GM12878 (cell line): ENCODE data around the gene CKB. TPM values are rescaled to one million over a fixed set of nuclear protein-coding genes. Genes with fewer than 3 reads are reported as not detected.

Experiments
- ATAC-seq: fragments of 200-7000 bp; cut with Tn5 transposase; 3 replicates; pipeline ENCODE4 v1.9.1; 2020; ENCODE audit warnings: mild to moderate bottlenecking, moderate library complexity
- BruUV-seq: library from RNA; stranded (reverse); fragments of 400-500 nt; replicated peaks from 2 replicates; lab custom pipeline; 2021; lab: Mats Ljungman, UMichigan
- CTCF ChIA-PET: fragments of 300-600 bp; sonication (Branson Sonifier 250); formaldehyde crosslinking; extraction: SDS; loops from one replicate; lab custom pipeline; 2021; ENCODE audit warnings: inconsistent platforms; lab: Yijun Ruan, JAX
- POLR2A ChIA-PET: fragments of 350-600 bp; formaldehyde crosslinking; extraction: SDS; loops from one replicate; lab custom pipeline; 2021; ENCODE audit warnings: inconsistent platforms; lab: Charles Lee
- RAD21 ChIA-PET: fragments of 300-600 bp; sonication (Branson Sonifier 250); formaldehyde crosslinking; loops from one replicate; lab custom pipeline; 2023; ENCODE audit warnings: antibody characterized with exemption; ENCODE audit not compliant: unreplicated experiment; lab: Charles Lee
- SMC1A ChIA-PET: fragments of 300-600 bp; sonication (Branson Sonifier 250); formaldehyde crosslinking; loops from one replicate; lab custom pipeline; 2023; ENCODE audit not compliant: unreplicated experiment, uncharacterized antibody; lab: Charles Lee
- DNase-seq: peaks from one replicate; pipeline ENCODE4 v3.0.0-alpha.2; 2011; ENCODE audit warnings: low read depth, low spot score
- FAIRE-seq: peaks from 3 replicates; lab custom pipeline; 2011; peaks lifted over from hg19 to GRCh38; lab: Jason Lieb, UNC
- H2AFZ ChIP-seq: 2 replicates; pipeline ENCODE4 v1.6.0; 2011; ENCODE audit warnings: low read depth, low read length, control low read depth; ENCODE audit not compliant: control insufficient read depth
- H3K27ac ChIP-seq: 2 replicates; pipeline ENCODE4 v1.5.1; 2011; ENCODE audit warnings: control low read depth; ENCODE audit not compliant: control insufficient read depth, insufficient read depth
- H3K27me3 ChIP-seq, 2 experiments: replicated peaks in 1 of 2; 2 replicates each; pipeline versions ENCODE4 v1.6.0 to v1.6.1; 2011; ENCODE audit warnings: low read length in 1 of 2; ENCODE audit not compliant: control insufficient read depth in 2 of 2, insufficient read depth in 2 of 2
- H3K36me3 ChIP-seq, 2 experiments: 2 replicates each; pipeline ENCODE4 v1.5.1; 2011; ENCODE audit warnings: low read length in 1 of 2; ENCODE audit not compliant: control insufficient read depth in 2 of 2, insufficient read depth in 2 of 2
- H3K4me1 ChIP-seq: 2 replicates; pipeline ENCODE4 v1.6.1; 2011; ENCODE audit warnings: mild to moderate bottlenecking, low read length, moderate library complexity, mixed read lengths; ENCODE audit not compliant: control insufficient read depth, insufficient read depth
- H3K4me2 ChIP-seq: 2 replicates; pipeline ENCODE4 v1.6.0; 2011; ENCODE audit warnings: control low read depth; ENCODE audit not compliant: control insufficient read depth, insufficient read depth
- H3K4me3 ChIP-seq: fragments of 200-600 bp; sonication (generic); 2 replicates; pipeline ENCODE4 v1.5.1; 2016
- H3K79me2 ChIP-seq: 2 replicates; pipeline ENCODE4 v1.6.0; 2011; ENCODE audit warnings: low read length; ENCODE audit not compliant: control insufficient read depth, insufficient read depth
- H3K9ac ChIP-seq: 2 replicates; pipeline ENCODE4 v1.8.0; 2011; ENCODE audit warnings: low read length, control low read depth, mixed read lengths; ENCODE audit not compliant: control insufficient read depth, insufficient read depth
- H3K9me3 ChIP-seq: replicated peaks from 3 replicates; pipeline ENCODE4 v1.5.1; 2011; ENCODE audit warnings: mild to moderate bottlenecking, low read length; ENCODE audit not compliant: control insufficient read depth, insufficient read depth
- H4K20me1 ChIP-seq: 2 replicates; pipeline ENCODE4 v1.6.0; 2011; ENCODE audit not compliant: control insufficient read depth, insufficient read depth
- CBX5 ChIP-seq: sonication (generic); IDR thresholded peaks from 2 replicates; pipeline ENCODE4 v1.6.1; 2016; ENCODE audit warnings: low read depth, moderate library complexity, mild to moderate bottlenecking, inconsistent platforms
- EGR1 ChIP-seq, 2 experiments: IDR thresholded peaks; 1 replicate in 1 of 2; 2 replicates in 1 of 2; pipeline ENCODE4 v1.6.1; 2011 to 2012; ENCODE audit warnings: low read depth in 2 of 2, low read length in 2 of 2, borderline replicate concordance in 1 of 2, mild to moderate bottlenecking in 1 of 2, moderate library complexity in 1 of 2
- FOXK2 ChIP-seq: fragments of 450-650 bp; IDR thresholded peaks from 2 replicates; pipeline ENCODE4 v1.6.1; 2017; ENCODE audit warnings: mild to moderate bottlenecking, moderate library complexity
- NRF1 ChIP-seq: conservative IDR thresholded peaks from 2 replicates; pipeline ENCODE4 v1.6.1; 2011; ENCODE audit warnings: mild to moderate bottlenecking, low read depth, low read length, improper control_type of control experiment
- POLR2AphosphoS2 ChIP-seq: IDR thresholded peaks from 2 replicates; pipeline ENCODE4 v1.6.1; 2011; ENCODE audit warnings: low read depth, mild to moderate bottlenecking, low read length, improper control_type of control experiment, moderate library complexity
- RAD51 ChIP-seq: fragments of 450-650 bp; IDR thresholded peaks from 2 replicates; pipeline ENCODE4 v1.6.1; 2016; ENCODE audit warnings: moderate library complexity, mild to moderate bottlenecking, inconsistent platforms
- ZBED1 ChIP-seq: IDR thresholded peaks from 2 replicates; pipeline ENCODE4 v1.6.1; 2016; ENCODE audit warnings: borderline replicate concordance
- ZZZ3 ChIP-seq: IDR thresholded peaks from 2 replicates; pipeline ENCODE4 v1.6.1; 2011; ENCODE audit warnings: low read depth; ENCODE audit not compliant: control insufficient read depth, insufficient read length
- WGBS: methylation state at CpG from one replicate; pipeline ENCODE4 v1.1.6; 2016; ENCODE audit warnings: low lambda C conversion rate; ENCODE audit not compliant: insufficient replicate concordance, insufficient coverage; ENCODE audit errors: missing lambda C conversion rate; 5-methylcytosine and 5-hydroxymethylcytosine counted together
- in situ Hi-C: fragments of 300-500 bp; cut with MboI; formaldehyde crosslinking; loops from 9 replicates; pipeline ENCODE4 v1.14.3; 2018; ENCODE audit warnings: mixed read lengths
- intact Hi-C: fragments of 100-400 bp; cut with micrococcal nuclease; formaldehyde crosslinking; loops from one replicate; pipeline ENCODE4 v1.14.2; 2022; ENCODE audit not compliant: unreplicated experiment
- polyA plus RNA-seq, 11 experiments: library from polyadenylated mRNA; depleted of rRNA in 4 of 11; unstranded in 6 of 11; stranded (reverse) in 5 of 11; fragments of >200 nt; fragmentation: Nextera tagmentation in 4 of 11; fragmentation: Illumina TruSeq in 1 of 11; extraction: Ambion mirVana in 4 of 11; extraction: Trizol in 1 of 11; gene quantifications; 1 replicate in 1 of 11; 2 replicates in 10 of 11; pipeline versions ENCODE4 v1.2.1 to v1.2.3, GENCODE V29; 2011 to 2016; ENCODE audit warnings: inconsistent platforms in 2 of 11, missing spikeins in 2 of 11, low read depth in 1 of 11
- total RNA-seq, 4 experiments: library from RNA; depleted of rRNA in 3 of 4; stranded (reverse); fragments of >200 nt in 3 of 4; fragmentation: Illumina TruSeq in 1 of 4; extraction: Trizol in 1 of 4; gene quantifications; 2 replicates each; pipeline versions ENCODE4 v1.2.1 to v1.2.3, GENCODE V29; 2013 to 2021
- TF ChIP-seq, protein P1 (sequence below), 3 experiments: IDR thresholded peaks in 2 of 3; conservative IDR thresholded peaks in 1 of 3; 2 replicates each; pipeline ENCODE4 v1.5.1; 2011; ENCODE audit warnings: low read depth in 3 of 3, low read length in 3 of 3, mild to moderate bottlenecking in 3 of 3, control low read depth in 2 of 3, moderate library complexity in 2 of 3, inconsistent platforms in 1 of 3, mixed read lengths in 1 of 3; ENCODE audit not compliant: control insufficient read depth in 2 of 3, insufficient read depth in 1 of 3; ENCODE audit errors: extremely low read depth in 1 of 3

Gene CKB
- total and polyA plus RNA-seq, 10 of the 15 experiments (the other 5 are each of a cell fraction or from before 2014, with no cell fraction given), result 0.40 to 6.1 (median 2.3) TPM

GRCh38 chr14:103517721-103518421, 4.8 kb downstream of the CKB start:
- FAIRE-seq, result no peak
- 54% methylated on average over 19 of the region's 20 CpGs for WGBS
- ChIA-PET SMC1A (interaction anchor here (1.0 to 3.0 kb wide), 4 partner anchors 10 to 42 kb away, joined by 3 to 13 read pairs (median 8); partner anchors contain the start of gene TRMT61A), RAD21 (interaction anchor here (0.9 to 2.2 kb wide), 7 partner anchors 11 to 224 kb away, joined by 3 to 25 read pairs (median 4); partner anchors contain the start of gene TRMT61A), CTCF (interaction anchor here (1.0 to 6.5 kb wide), 12 partner anchors 8 to 80 kb away, joined by 3 to 53 read pairs (median 4); partner anchors contain the start of gene TRMT61A), POLR2A (no interaction called here)
- Histone ChIP-seq H3K36me3 (no peaks in the 10 kb centered on the region; a peak in 1 of 4 replicates), H4K20me1 (no peaks in the 10 kb centered on the region), H3K4me1 (peaks cover 25% of the 10 kb centered on the region), H3K27me3 (peaks cover 0 to 2% of the 10 kb centered on the region in 2 experiments; a peak in 1 of 4 replicates), H3K4me3 (no peak overlapping the region), H3K9ac (no peak overlapping the region), H3K79me2 (no peaks in the 10 kb centered on the region), H3K27ac (no peak overlapping the region), H2AFZ (no peak overlapping the region), H3K4me2 (no peak overlapping the region), H3K9me3 (no peaks in the 10 kb centered on the region)
- DNase-seq, result no peak
- intact Hi-C loops (loop anchor here (1.0 kb wide), 1 partner anchor 28 kb away; no protein-coding TSS in a partner anchor), in situ Hi-C loops (loop anchor here (5.0 kb wide), 1 partner anchor 39 kb away; no protein-coding TSS in a partner anchor)
- TF ChIP-seq ZZZ3, result no peak
- BruUV-seq, result no TSS peak
- ATAC-seq, result no peak

DNA sequence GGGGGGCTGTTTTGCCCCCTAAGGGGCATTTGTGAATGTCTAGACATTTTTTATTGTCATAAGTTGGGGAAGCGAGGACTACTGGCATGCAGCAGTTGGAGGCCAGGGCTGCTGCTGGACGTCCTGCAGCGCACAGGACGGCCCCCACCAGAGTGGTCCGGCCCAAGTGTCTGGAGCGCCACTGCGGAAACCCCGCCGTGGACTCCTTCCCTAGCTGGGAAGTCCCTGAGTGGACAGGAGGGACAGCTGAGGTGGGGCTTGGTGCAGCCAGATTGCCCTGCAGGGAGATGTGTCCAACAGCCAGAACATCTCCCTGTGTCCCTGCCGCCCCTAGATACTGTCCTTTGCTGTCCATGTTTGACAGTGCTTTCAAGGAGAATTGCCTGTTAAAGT, 5.5 kb downstream of the CKB start:
- H3K4me3 ChIP-seq, result no peak overlapping the region
- POLR2A ChIA-PET, result no interaction called here
- TF ChIP-seq FOXK2, result no peak
- TF ChIP-seq NRF1, result no peak
- TF ChIP-seq EGR1 (IDR thresholded peaks at IDR 0.05; ENCODE audit: borderline replicate concordance in 1 of 2, low read depth in 2 of 2, low read length in 2 of 2), result no peak
- TF ChIP-seq, protein P1, sequence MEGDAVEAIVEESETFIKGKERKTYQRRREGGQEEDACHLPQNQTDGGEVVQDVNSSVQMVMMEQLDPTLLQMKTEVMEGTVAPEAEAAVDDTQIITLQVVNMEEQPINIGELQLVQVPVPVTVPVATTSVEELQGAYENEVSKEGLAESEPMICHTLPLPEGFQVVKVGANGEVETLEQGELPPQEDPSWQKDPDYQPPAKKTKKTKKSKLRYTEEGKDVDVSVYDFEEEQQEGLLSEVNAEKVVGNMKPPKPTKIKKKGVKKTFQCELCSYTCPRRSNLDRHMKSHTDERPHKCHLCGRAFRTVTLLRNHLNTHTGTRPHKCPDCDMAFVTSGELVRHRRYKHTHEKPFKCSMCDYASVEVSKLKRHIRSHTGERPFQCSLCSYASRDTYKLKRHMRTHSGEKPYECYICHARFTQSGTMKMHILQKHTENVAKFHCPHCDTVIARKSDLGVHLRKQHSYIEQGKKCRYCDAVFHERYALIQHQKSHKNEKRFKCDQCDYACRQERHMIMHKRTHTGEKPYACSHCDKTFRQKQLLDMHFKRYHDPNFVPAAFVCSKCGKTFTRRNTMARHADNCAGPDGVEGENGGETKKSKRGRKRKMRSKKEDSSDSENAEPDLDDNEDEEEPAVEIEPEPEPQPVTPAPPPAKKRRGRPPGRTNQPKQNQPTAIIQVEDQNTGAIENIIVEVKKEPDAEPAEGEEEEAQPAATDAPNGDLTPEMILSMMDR (IDR thresholded peaks at IDR 0.05 in 2 of 3, conservative IDR thresholded peaks at IDR 0.05 in 1 of 3; ENCODE audit: control insufficient read depth in 2 of 3, extremely low read depth in 1 of 3, insufficient read depth in 1 of 3, low read depth in 3 of 3, low read length in 3 of 3), result no peak
- TF ChIP-seq ZBED1, result no peak
- TF ChIP-seq RAD51, result no peak
- no peak for TF ChIP-seq POLR2AphosphoS2
- no peak for TF ChIP-seq CBX5
- TF ChIP-seq, all 136 proteins: peak for 0
- 71% methylated on average over 10 of the region's 10 CpGs for whole genome bisulfite sequencing
- in situ Hi-C loops, result loop anchor here (5.0 kb wide), 1 partner anchor 40 kb away; no protein-coding TSS in a partner anchor
- no peak overlapping the region for H2AFZ ChIP-seq
- ChIA-PET RAD21 (interaction anchor here (0.9 kb wide), 1 partner anchor 30 kb away, joined by 3 read pairs; no protein-coding TSS in a partner anchor), SMC1A (interaction anchor here (3.0 kb wide), 1 partner anchor 11 kb away, joined by 11 read pairs; the partner anchor contains the start of gene TRMT61A), CTCF (interaction anchor here (1.2 to 6.5 kb wide), 4 partner anchors 12 to 79 kb away, joined by 3 to 53 read pairs (median 22); partner anchors contain the start of gene TRMT61A)
- H3K9me3 ChIP-seq, result no peaks in the 10 kb centered on the region
- FAIRE-seq (no peak), DNase-seq (no peak), ATAC-seq (no peak)
- no peaks in the 10 kb centered on the region; a peak in 1 of 4 replicates for H3K36me3 ChIP-seq
- H3K9ac ChIP-seq, result no peak overlapping the region
- intact Hi-C loops, result no loop called here
- no peaks in the 10 kb centered on the region for H4K20me1 ChIP-seq
- no TSS peak for BruUV-seq
- H3K27ac ChIP-seq, result no peak overlapping the region
- peaks cover 0 to 1% of the 10 kb centered on the region in 2 experiments; a peak in 1 of 4 replicates for H3K27me3 ChIP-seq
- H3K4me1 ChIP-seq, result peaks cover 24% of the 10 kb centered on the region
- H3K4me2 ChIP-seq, result no peak overlapping the region
- no peaks in the 10 kb centered on the region for H3K79me2 ChIP-seq
